Measurements from ENCODE around the gene STK32C. TPM values are rescaled to one million over a fixed set of nuclear protein-coding genes. Genes with fewer than 3 reads are reported as not detected.

STK32C gene
- total RNA-seq, 1 donor from 2014 or later, result 2.5 TPM

- H3K36me3 ChIP-seq, result no peaks in the 10 kb centered on the region
- Mint-ChIP-seq H3K36me3 (no peaks in the 10 kb centered on the region), H3K27ac (no peak overlapping the region), H3K4me3 (no peak overlapping the region), H3K9me3 (no peaks in the 10 kb centered on the region), H3K27me3 (ENCODE audit: insufficient read depth, low read depth) (peaks cover 5% of the 10 kb centered on the region), H3K4me1 (peaks cover 44% of the 10 kb centered on the region)
- H2AFZ ChIP-seq (replicated peaks), result no peak overlapping the region
- H4K20me1 ChIP-seq (ENCODE audit: low read depth), result peaks cover 5% of the 10 kb centered on the region
- H3K4me1 ChIP-seq, result peaks cover 33% of the 10 kb centered on the region
- H3K79me2 ChIP-seq (ENCODE audit: low read depth), result no peaks in the 10 kb centered on the region
- DNase-seq (ENCODE audit: low spot score), result peak; percentile 34
- no peaks in the 10 kb centered on the region for H3K27me3 ChIP-seq
- no peak overlapping the region for H3K4me3 ChIP-seq
- peak overlapping the region; percentile 6 for H3K4me2 ChIP-seq
- peak overlapping the region; percentile 29 for H3K27ac ChIP-seq
- no peak overlapping the region for H3K9ac ChIP-seq
- H3F3A ChIP-seq (ENCODE audit: low read depth), result peaks cover 13% of the 10 kb centered on the region
- no peaks in the 10 kb centered on the region for H3K9me3 ChIP-seq (ENCODE audit: low read depth)
- TF ChIP-seq CTCF (IDR thresholded peaks at IDR 0.05) (no peak), EZH2phosphoT487 (IDR thresholded peaks at IDR 0.05) (no peak), EZH2 (IDR thresholded peaks at IDR 0.05) (no peak)
Observed at GRCh38 chr10:132243141-132243540, 64.6 kb downstream of the STK32C start.

DNA sequence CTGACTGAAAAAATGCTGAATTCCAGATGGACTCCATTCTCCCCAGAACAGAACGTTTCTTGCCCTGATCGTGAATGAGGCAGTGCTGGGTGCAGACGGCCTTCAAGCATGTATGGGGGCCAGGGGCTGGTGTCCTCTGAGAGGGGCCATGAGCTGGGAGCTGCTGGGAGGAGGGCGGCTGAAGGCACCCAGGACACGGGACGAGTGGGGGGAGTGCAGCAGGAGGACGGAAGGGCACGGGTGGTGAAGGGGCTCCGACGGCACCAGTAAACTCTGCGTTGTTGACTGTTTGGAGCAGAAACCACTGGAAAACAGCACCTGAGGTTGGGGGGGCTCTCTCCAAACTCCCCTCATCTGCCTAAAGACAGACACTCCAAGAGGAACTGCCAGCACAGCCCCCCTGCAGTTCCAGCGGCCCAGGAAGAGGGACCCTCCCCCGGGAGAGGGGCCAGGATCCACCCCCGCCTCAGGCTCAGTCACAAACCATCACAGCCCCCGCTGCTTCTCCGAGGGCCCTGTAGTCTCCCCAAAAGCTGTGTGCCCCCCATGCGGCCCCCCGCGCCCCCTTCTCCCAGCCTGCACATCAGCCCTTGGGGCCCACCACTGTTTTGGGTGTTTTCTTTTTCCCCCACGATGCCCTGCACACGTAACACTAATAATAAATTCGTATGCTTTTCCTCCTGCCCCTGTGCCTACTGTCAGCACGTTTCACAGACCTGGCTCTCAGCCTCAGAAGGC lies 65.5 kb downstream of the STK32C start:
- H3F3A ChIP-seq (ENCODE audit: low read depth), result peaks cover 15% of the 10 kb centered on the region
- H2AFZ ChIP-seq (replicated peaks), result no peak overlapping the region
- H3K27ac Mint-ChIP-seq, result peak overlapping the region; percentile 37
- H3K9me3 ChIP-seq (ENCODE audit: low read depth), result no peaks in the 10 kb centered on the region
- peak overlapping the region; percentile 6 for H3K4me2 ChIP-seq
- no peaks in the 10 kb centered on the region for H3K9me3 Mint-ChIP-seq
- H3K27ac ChIP-seq, result no peak overlapping the region
- peaks cover 8% of the 10 kb centered on the region for H4K20me1 ChIP-seq (ENCODE audit: low read depth)
- H3K27me3 ChIP-seq, result no peaks in the 10 kb centered on the region
- H3K36me3 Mint-ChIP-seq, result no peaks in the 10 kb centered on the region
- no peak for DNase-seq (ENCODE audit: low spot score)
- peaks cover 42% of the 10 kb centered on the region for H3K4me1 ChIP-seq
- no peak overlapping the region for H3K4me3 Mint-ChIP-seq
- no peaks in the 10 kb centered on the region for H3K79me2 ChIP-seq (ENCODE audit: low read depth)
- peaks cover 5% of the 10 kb centered on the region for H3K27me3 Mint-ChIP-seq (ENCODE audit: insufficient read depth, low read depth)
- H3K36me3 ChIP-seq, result no peaks in the 10 kb centered on the region
- H3K4me1 Mint-ChIP-seq, result peaks cover 50% of the 10 kb centered on the region
- no peak overlapping the region for H3K9ac ChIP-seq
- no peak overlapping the region for H3K4me3 ChIP-seq
- TF ChIP-seq CTCF (IDR thresholded peaks at IDR 0.05) (no peak), EZH2 (IDR thresholded peaks at IDR 0.05) (no peak), EZH2phosphoT487 (IDR thresholded peaks at IDR 0.05) (no peak)

DNA sequence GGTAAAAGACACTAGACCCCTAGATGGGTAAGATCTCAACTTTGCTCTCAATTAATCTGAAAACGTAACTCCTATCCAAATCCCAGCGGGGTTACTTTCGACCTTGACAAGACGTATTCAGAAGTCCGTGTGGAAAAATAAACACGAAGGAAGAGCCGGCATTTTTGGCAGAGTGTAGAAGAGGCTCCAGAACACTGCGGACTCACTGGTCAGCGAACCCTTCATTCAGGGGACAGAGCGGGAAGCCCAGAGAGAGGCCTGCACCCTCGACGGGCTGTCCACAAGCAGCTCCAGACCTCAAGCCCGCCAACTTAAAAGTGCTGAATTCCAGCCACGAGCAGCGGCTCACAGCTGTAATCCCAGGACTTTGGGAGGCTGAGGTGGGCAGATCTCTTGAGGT lies 66.3 kb downstream of the STK32C start:
- Histone ChIP-seq H4K20me1 (ENCODE audit: low read depth) (peaks cover 8% of the 10 kb centered on the region), H3K27me3 (no peaks in the 10 kb centered on the region), H2AFZ (replicated peaks) (no peak overlapping the region), H3K79me2 (ENCODE audit: low read depth) (no peaks in the 10 kb centered on the region), H3K4me2 (no peak overlapping the region), H3K4me1 (peaks cover 44% of the 10 kb centered on the region), H3F3A (ENCODE audit: low read depth) (peaks cover 15% of the 10 kb centered on the region), H3K4me3 (no peak overlapping the region), H3K9me3 (ENCODE audit: low read depth) (no peaks in the 10 kb centered on the region), H3K9ac (no peak overlapping the region), H3K36me3 (no peaks in the 10 kb centered on the region), H3K27ac (no peak overlapping the region)
- no peaks in the 10 kb centered on the region for H3K36me3 Mint-ChIP-seq
- no peaks in the 10 kb centered on the region for H3K9me3 Mint-ChIP-seq
- H3K4me3 Mint-ChIP-seq, result no peak overlapping the region
- H3K27ac Mint-ChIP-seq, result no peak overlapping the region
- no peak for DNase-seq (ENCODE audit: low spot score)
- no peak for TF ChIP-seq CTCF (IDR thresholded peaks at IDR 0.05)
- TF ChIP-seq EZH2 (IDR thresholded peaks at IDR 0.05), result no peak
- no peak for TF ChIP-seq EZH2phosphoT487 (IDR thresholded peaks at IDR 0.05)
- peaks cover 47% of the 10 kb centered on the region for H3K4me1 Mint-ChIP-seq
- H3K27me3 Mint-ChIP-seq (ENCODE audit: insufficient read depth, low read depth), result peaks cover 2% of the 10 kb centered on the region

Measured in neural progenitor cell (in vitro differentiated cells).